Measurements from ENCODE around the gene ACTN1. TPM values are rescaled to one million over a fixed set of nuclear protein-coding genes. Genes with fewer than 3 reads are reported as not detected.

ACTN1 gene
- polyA plus RNA-seq, 1 of the 3 experiments (the other 2 are of a cell fraction) = 319 TPM

DNA sequence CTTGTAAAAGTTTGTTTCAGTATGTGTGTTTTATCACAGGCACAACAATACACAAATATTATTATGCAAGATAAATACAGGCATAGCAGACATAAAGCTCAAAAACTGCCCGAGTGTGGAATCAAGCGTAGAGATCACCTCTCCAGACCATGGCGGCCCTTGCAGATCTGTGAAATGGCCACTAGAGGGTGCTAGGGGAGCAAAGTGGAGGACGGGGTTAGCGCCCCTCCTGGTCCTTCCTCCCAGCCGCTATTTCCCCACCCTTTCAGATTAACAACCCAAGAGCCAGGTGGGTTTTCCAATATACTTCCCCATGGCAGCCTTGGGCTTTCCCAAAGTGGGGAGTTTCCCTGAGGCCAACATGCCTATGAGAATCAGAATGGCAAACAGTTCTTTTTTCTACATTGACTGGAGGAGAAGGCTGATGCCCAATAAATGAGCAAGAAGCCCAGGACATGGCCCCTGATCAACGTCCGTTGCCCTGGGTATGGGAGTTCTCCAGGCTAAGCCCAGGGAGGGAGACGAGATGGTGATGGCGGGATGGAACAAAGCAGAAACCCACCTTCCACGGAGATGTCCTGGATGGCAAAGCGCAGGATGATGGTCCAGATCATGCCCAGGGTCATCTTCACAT, 67.4 kb downstream of the ACTN1 start:
- ChIA-PET POLR2A (no interaction called here), CTCF (interaction anchor here (0.5 to 7.9 kb wide), 73 partner anchors 8 to 657 kb away, joined by 3 to 90 read pairs (median 5); partner anchors contain the start of gene DCAF5)
- no peaks in the 10 kb centered on the region for H3K9me2 ChIP-seq
- no peaks in the 10 kb centered on the region for H3K9me3 ChIP-seq
- H3K4me3 ChIP-seq (ENCODE audit: low read depth in 2 of 2, low read length in 1 of 2) = no peak overlapping the region; a peak in 1 of 4 replicates
- no peak overlapping the region for H2AFZ ChIP-seq (ENCODE audit: low read depth)
- peaks cover 45% of the 10 kb centered on the region for H3F3A ChIP-seq (replicated peaks; ENCODE audit: insufficient read depth)
- peak; percentile 92 for DNase-seq
- H3K79me2 ChIP-seq (ENCODE audit: insufficient read depth) = peaks cover 98% of the 10 kb centered on the region
- peaks cover 0 to 3% of the 10 kb centered on the region in 2 experiments; a peak in 1 of 4 replicates for H3K4me1 ChIP-seq (ENCODE audit: control insufficient read depth in 1 of 2, insufficient read depth in 2 of 2, low read depth in 1 of 2, low read length in 1 of 2)
- H4K20me1 ChIP-seq (ENCODE audit: insufficient read depth) = peaks cover 90% of the 10 kb centered on the region
- no peak overlapping the region for H3K9ac ChIP-seq
- H3K4me2 ChIP-seq = no peak overlapping the region
- peaks cover 52 to 55% of the 10 kb centered on the region in 2 experiments for H3K36me3 ChIP-seq (replicated peaks in 1 of 2; ENCODE audit: control insufficient read depth in 1 of 2, insufficient read depth in 2 of 2, low read length in 1 of 2)
- H3K27ac ChIP-seq (ENCODE audit: low read depth in 2 of 2, low read length in 1 of 2) = peak overlapping the region in 1 of 2 experiments; percentile 51; a peak in 2 of 4 replicates
- H3K27me3 ChIP-seq (ENCODE audit: insufficient read depth) = no peaks in the 10 kb centered on the region
- WGBS (ENCODE audit: low lambda C conversion rate) = 55% methylated on average over 12 of the region's 12 CpGs
- TF ChIP-seq, protein P1, sequence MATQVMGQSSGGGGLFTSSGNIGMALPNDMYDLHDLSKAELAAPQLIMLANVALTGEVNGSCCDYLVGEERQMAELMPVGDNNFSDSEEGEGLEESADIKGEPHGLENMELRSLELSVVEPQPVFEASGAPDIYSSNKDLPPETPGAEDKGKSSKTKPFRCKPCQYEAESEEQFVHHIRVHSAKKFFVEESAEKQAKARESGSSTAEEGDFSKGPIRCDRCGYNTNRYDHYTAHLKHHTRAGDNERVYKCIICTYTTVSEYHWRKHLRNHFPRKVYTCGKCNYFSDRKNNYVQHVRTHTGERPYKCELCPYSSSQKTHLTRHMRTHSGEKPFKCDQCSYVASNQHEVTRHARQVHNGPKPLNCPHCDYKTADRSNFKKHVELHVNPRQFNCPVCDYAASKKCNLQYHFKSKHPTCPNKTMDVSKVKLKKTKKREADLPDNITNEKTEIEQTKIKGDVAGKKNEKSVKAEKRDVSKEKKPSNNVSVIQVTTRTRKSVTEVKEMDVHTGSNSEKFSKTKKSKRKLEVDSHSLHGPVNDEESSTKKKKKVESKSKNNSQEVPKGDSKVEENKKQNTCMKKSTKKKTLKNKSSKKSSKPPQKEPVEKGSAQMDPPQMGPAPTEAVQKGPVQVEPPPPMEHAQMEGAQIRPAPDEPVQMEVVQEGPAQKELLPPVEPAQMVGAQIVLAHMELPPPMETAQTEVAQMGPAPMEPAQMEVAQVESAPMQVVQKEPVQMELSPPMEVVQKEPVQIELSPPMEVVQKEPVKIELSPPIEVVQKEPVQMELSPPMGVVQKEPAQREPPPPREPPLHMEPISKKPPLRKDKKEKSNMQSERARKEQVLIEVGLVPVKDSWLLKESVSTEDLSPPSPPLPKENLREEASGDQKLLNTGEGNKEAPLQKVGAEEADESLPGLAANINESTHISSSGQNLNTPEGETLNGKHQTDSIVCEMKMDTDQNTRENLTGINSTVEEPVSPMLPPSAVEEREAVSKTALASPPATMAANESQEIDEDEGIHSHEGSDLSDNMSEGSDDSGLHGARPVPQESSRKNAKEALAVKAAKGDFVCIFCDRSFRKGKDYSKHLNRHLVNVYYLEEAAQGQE (IDR thresholded peaks at IDR 0.05; ENCODE audit: low read depth, low read length) = 0 out of 2 replicates have a peak, but pooled peaks have one; percentile 6
- TF ChIP-seq SIN3A (IDR thresholded peaks at IDR 0.05; ENCODE audit: borderline replicate concordance, low read depth, low read length) (peak; percentile 41; the same call in 1 of the 2 replicates), ELF1 (IDR thresholded peaks at IDR 0.05) (no peak), SMC3 (IDR thresholded peaks at IDR 0.05; ENCODE audit: low read depth, low read length) (peak; percentile 94), CTCF (IDR thresholded peaks at IDR 0.05) (peak; percentile 99), CHD2 (IDR thresholded peaks at IDR 0.05; ENCODE audit: low read length, partially characterized antibody) (no peak), JUND (IDR thresholded peaks at IDR 0.05) (no peak), TEAD4 (IDR thresholded peaks at IDR 0.05; ENCODE audit: borderline replicate concordance, insufficient read depth) (no peak), FOXJ3 (CRISPR knock-in tag; IDR thresholded peaks at IDR 0.05) (no peak), FOXM1 (IDR thresholded peaks at IDR 0.05; ENCODE audit: low read depth) (no peak), RXRA (IDR thresholded peaks at IDR 0.05; ENCODE audit: borderline replicate concordance, low read depth) (no peak), IRF3 (IDR thresholded peaks at IDR 0.05; ENCODE audit: low read depth, low read length) (no peak), YY1 (IDR thresholded peaks at IDR 0.05; ENCODE audit: low read depth) (peak; percentile 62; the same call in 1 of the 2 replicates), NFIC (IDR thresholded peaks at IDR 0.05; ENCODE audit: borderline replicate concordance) (no peak), GABPA (IDR thresholded peaks at IDR 0.05; ENCODE audit: low read depth) (no peak), EZH2phosphoT487 (IDR thresholded peaks at IDR 0.05; ENCODE audit: borderline replicate concordance, low read depth) (no peak), RAD21 (IDR thresholded peaks at IDR 0.05; ENCODE audit: low read length) (peak; percentile 95), RCOR1 (IDR thresholded peaks at IDR 0.05; ENCODE audit: low read length) (no peak), NRF1 (IDR thresholded peaks at IDR 0.05; ENCODE audit: low read depth, low read length) (no peak), EP300 (IDR thresholded peaks at IDR 0.05; ENCODE audit: borderline replicate concordance in 1 of 2, low read depth in 1 of 2, low read length in 1 of 2) (no peak), GATA2 (CRISPR knock-in tag; IDR thresholded peaks at IDR 0.05) (no peak)
- TF ChIP-seq, protein P2, sequence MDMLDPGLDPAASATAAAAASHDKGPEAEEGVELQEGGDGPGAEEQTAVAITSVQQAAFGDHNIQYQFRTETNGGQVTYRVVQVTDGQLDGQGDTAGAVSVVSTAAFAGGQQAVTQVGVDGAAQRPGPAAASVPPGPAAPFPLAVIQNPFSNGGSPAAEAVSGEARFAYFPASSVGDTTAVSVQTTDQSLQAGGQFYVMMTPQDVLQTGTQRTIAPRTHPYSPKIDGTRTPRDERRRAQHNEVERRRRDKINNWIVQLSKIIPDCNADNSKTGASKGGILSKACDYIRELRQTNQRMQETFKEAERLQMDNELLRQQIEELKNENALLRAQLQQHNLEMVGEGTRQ (IDR thresholded peaks at IDR 0.05; ENCODE audit: borderline replicate concordance, low read depth, low read length) = no peak
- TF ChIP-seq, protein P3, sequence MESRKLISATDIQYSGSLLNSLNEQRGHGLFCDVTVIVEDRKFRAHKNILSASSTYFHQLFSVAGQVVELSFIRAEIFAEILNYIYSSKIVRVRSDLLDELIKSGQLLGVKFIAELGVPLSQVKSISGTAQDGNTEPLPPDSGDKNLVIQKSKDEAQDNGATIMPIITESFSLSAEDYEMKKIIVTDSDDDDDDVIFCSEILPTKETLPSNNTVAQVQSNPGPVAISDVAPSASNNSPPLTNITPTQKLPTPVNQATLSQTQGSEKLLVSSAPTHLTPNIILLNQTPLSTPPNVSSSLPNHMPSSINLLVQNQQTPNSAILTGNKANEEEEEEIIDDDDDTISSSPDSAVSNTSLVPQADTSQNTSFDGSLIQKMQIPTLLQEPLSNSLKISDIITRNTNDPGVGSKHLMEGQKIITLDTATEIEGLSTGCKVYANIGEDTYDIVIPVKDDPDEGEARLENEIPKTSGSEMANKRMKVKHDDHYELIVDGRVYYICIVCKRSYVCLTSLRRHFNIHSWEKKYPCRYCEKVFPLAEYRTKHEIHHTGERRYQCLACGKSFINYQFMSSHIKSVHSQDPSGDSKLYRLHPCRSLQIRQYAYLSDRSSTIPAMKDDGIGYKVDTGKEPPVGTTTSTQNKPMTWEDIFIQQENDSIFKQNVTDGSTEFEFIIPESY (IDR thresholded peaks at IDR 0.05; ENCODE audit: borderline replicate concordance, low read depth) = no peak
- TF ChIP-seq, protein P4, sequence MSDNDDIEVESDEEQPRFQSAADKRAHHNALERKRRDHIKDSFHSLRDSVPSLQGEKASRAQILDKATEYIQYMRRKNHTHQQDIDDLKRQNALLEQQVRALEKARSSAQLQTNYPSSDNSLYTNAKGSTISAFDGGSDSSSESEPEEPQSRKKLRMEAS (IDR thresholded peaks at IDR 0.05; ENCODE audit: low read depth) = no peak
